Measurements from ENCODE around the gene MAP4K4.

GRCh38 chr2:101900375-101900774 is 202.9 kb downstream of the MAP4K4 start:
- no peak for TF ChIP-seq CTCF (IDR thresholded peaks at IDR 0.05; ENCODE audit: insufficient read depth, low read length, poor library complexity, severe bottlenecking)
- TF ChIP-seq EZH2phosphoT487 (conservative IDR thresholded peaks at IDR 0.05; ENCODE audit: low read length): no peak
